SK-N-SH treated with all-trans-retinoic acid at 6 μM for 48 hours (cell line): ENCODE results near the gene RMDN2.
A peak's percentile ranks its signal among the peaks of the same experiment; 100 is the strongest.

ENCODE experiments used
- ATAC-seq: fragments of 200-7000 bp; cut with Tn5 transposase; 3 replicates; pipeline ENCODE4 v1.9.1; 2020; ENCODE audit warnings: mild to moderate bottlenecking, moderate library complexity
- ARNTL ChIP-seq: fragments of 450-650 bp; formaldehyde crosslinking; IDR thresholded peaks from 2 replicates; pipeline ENCODE4 v1.5.0; 2020; ENCODE audit warnings: low read depth, mild to moderate bottlenecking, moderate library complexity, borderline replicate concordance
- BACH2 ChIP-seq: fragments of 250-450 bp; sonication (Bioruptor Pico); IDR thresholded peaks from 2 replicates; pipeline ENCODE4 v1.9.0; 2021; ENCODE audit warnings: mild to moderate bottlenecking, borderline replicate concordance
- CREB5 ChIP-seq: fragments of 250-450 bp; sonication (Bioruptor Pico); IDR thresholded peaks from 2 replicates; pipeline ENCODE4 v1.5.1; 2020; ENCODE audit warnings: low read depth, mild to moderate bottlenecking, moderate library complexity
- CSDC2 ChIP-seq: fragments of 250-450 bp; sonication (Bioruptor Pico); IDR thresholded peaks from 2 replicates; pipeline ENCODE4 v1.5.0; 2020; ENCODE audit warnings: mild to moderate bottlenecking, moderate library complexity
- CSRNP3 ChIP-seq: fragments of 250-450 bp; sonication (Bioruptor Pico); IDR thresholded peaks from 2 replicates; pipeline ENCODE4 v1.5.1; 2021; ENCODE audit warnings: mild to moderate bottlenecking, moderate library complexity
- GLIS3 ChIP-seq: fragments of 250-450 bp; sonication (Bioruptor Pico); IDR thresholded peaks from 2 replicates; pipeline ENCODE4 v1.5.0; 2020; ENCODE audit warnings: mild to moderate bottlenecking, moderate library complexity
- ISL1 ChIP-seq: fragments of 250-450 bp; sonication (Bioruptor Pico); IDR thresholded peaks from 2 replicates; pipeline ENCODE4 v2.1.2; 2022; ENCODE audit warnings: mild to moderate bottlenecking, moderate library complexity
- OSR1 ChIP-seq: fragments of 250-450 bp; sonication (Bioruptor Pico); IDR thresholded peaks from 2 replicates; pipeline ENCODE4 v1.8.0; 2022; ENCODE audit warnings: moderate library complexity, mild to moderate bottlenecking, inconsistent platforms
- PATZ1 ChIP-seq: fragments of 250-450 bp; sonication (Bioruptor Pico); IDR thresholded peaks from 2 replicates; pipeline ENCODE4 v1.8.0; 2020; ENCODE audit warnings: mild to moderate bottlenecking, moderate library complexity, borderline replicate concordance
- POU6F1 ChIP-seq: fragments of 250-450 bp; sonication (Bioruptor Pico); IDR thresholded peaks from 2 replicates; pipeline ENCODE4 v1.8.0; 2021; ENCODE audit warnings: low read depth, mild to moderate bottlenecking, moderate library complexity, borderline replicate concordance
- PPARA ChIP-seq: fragments of 250-450 bp; sonication (Bioruptor Pico); IDR thresholded peaks from 2 replicates; pipeline ENCODE4 v1.5.0; 2020; ENCODE audit warnings: mild to moderate bottlenecking, borderline replicate concordance
- RARB ChIP-seq: fragments of 250-450 bp; sonication (Bioruptor Pico); IDR thresholded peaks from 2 replicates; pipeline ENCODE4 v1.8.0; 2021; ENCODE audit warnings: mild to moderate bottlenecking, moderate library complexity
- SNAI2 ChIP-seq: fragments of 250-450 bp; sonication (Bioruptor Pico); IDR thresholded peaks from 2 replicates; pipeline ENCODE4 v1.5.0; 2020; ENCODE audit warnings: mild to moderate bottlenecking, moderate library complexity
- TCF4 ChIP-seq: fragments of 250-450 bp; sonication (Bioruptor Pico); IDR thresholded peaks from 2 replicates; pipeline ENCODE4 v1.8.0; 2021; ENCODE audit warnings: mild to moderate bottlenecking, moderate library complexity, borderline replicate concordance
- TOX ChIP-seq: fragments of 250-450 bp; sonication (Bioruptor Pico); IDR thresholded peaks from 2 replicates; pipeline ENCODE4 v1.8.0; 2021; ENCODE audit warnings: mild to moderate bottlenecking, moderate library complexity, borderline replicate concordance
- ZC3H10 ChIP-seq: fragments of 250-450 bp; sonication (Bioruptor Pico); IDR thresholded peaks from 2 replicates; pipeline ENCODE4 v1.5.1; 2021; ENCODE audit warnings: mild to moderate bottlenecking, moderate library complexity
- ZFP3 ChIP-seq: fragments of 250-450 bp; sonication (Bioruptor Pico); IDR thresholded peaks from 2 replicates; pipeline ENCODE4 v1.5.0; 2020; ENCODE audit warnings: mild to moderate bottlenecking, moderate library complexity
- ZNF565 ChIP-seq: fragments of 450-650 bp; formaldehyde crosslinking; conservative IDR thresholded peaks from 2 replicates; pipeline ENCODE4 v1.5.0; 2020; ENCODE audit warnings: low read depth, mild to moderate bottlenecking, moderate library complexity
- ZNF70 ChIP-seq: fragments of 450-650 bp; formaldehyde crosslinking; IDR thresholded peaks from 2 replicates; pipeline ENCODE4 v1.5.0; 2020; ENCODE audit warnings: mild to moderate bottlenecking, moderate library complexity
- ZNF8 ChIP-seq: fragments of 450-650 bp; formaldehyde crosslinking; IDR thresholded peaks from 2 replicates; pipeline ENCODE4 v1.5.0; 2020; ENCODE audit warnings: mild to moderate bottlenecking, moderate library complexity

RMDN2 gene

GRCh38 chr2:37976411-37976810, 51.3 kb downstream of the RMDN2 start:
- no peak for ATAC-seq
- no peak for TF ChIP-seq CREB5 (CRISPR knock-in tag)
- no peak for TF ChIP-seq ARNTL
- no peak for TF ChIP-seq POU6F1 (CRISPR knock-in tag)
- TF ChIP-seq TOX (CRISPR knock-in tag) = no peak
- no peak for TF ChIP-seq ZNF565 (CRISPR knock-in tag)

- TF ChIP-seq POU6F1 (CRISPR knock-in tag) (no peak), ISL1 (0 out of 2 replicates have a peak, but pooled peaks have one; percentile 18), PATZ1 (CRISPR knock-in tag) (0 out of 2 replicates have a peak, but pooled peaks have one; percentile 44)
- TF ChIP-seq, all 23 proteins: peak for 2
- peak; percentile 69 for ATAC-seq
These were observed 57.1 kb downstream of the RMDN2 start for GRCh38 chr2:37982147-37982582.

- no peak for ATAC-seq
- TF ChIP-seq TOX (CRISPR knock-in tag) = no peak
- TF ChIP-seq CSRNP3 (CRISPR knock-in tag) = no peak
- TF ChIP-seq ARNTL = no peak
- no peak for TF ChIP-seq SNAI2 (CRISPR knock-in tag)
- TF ChIP-seq ZNF8 (CRISPR knock-in tag) = no peak
- no peak for TF ChIP-seq ZNF70
- TF ChIP-seq ISL1 = no peak
- TF ChIP-seq CSDC2 (CRISPR knock-in tag) = no peak
- no peak for TF ChIP-seq GLIS3
- no peak for TF ChIP-seq ZNF565 (CRISPR knock-in tag)
- TF ChIP-seq ZFP3 (CRISPR knock-in tag) = no peak
- TF ChIP-seq OSR1 = no peak
- no peak for TF ChIP-seq ZC3H10 (CRISPR knock-in tag)
- TF ChIP-seq TCF4 = no peak
- TF ChIP-seq, all 23 proteins: peak for 0
These were observed 57.8 kb downstream of the RMDN2 start for GRCh38 chr2:37982847-37983246.

GRCh38 chr2:37983719-37984118, 58.6 kb downstream of the RMDN2 start:
- no peak for ATAC-seq
- no peak for TF ChIP-seq RARB (CRISPR knock-in tag)

- TF ChIP-seq TCF4 = no peak
- no peak for TF ChIP-seq PPARA
- TF ChIP-seq RARB (CRISPR knock-in tag) = no peak
- TF ChIP-seq ZNF565 (CRISPR knock-in tag) = no peak
- TF ChIP-seq GLIS3 = no peak
- no peak for TF ChIP-seq BACH2 (CRISPR knock-in tag)
- no peak for TF ChIP-seq TOX (CRISPR knock-in tag)
- TF ChIP-seq ZFP3 (CRISPR knock-in tag) = no peak
- no peak for TF ChIP-seq ZNF8 (CRISPR knock-in tag)
- no peak for TF ChIP-seq CSDC2 (CRISPR knock-in tag)
- TF ChIP-seq CSRNP3 (CRISPR knock-in tag) = no peak
- no peak for TF ChIP-seq ZNF70
- no peak for TF ChIP-seq SNAI2 (CRISPR knock-in tag)
- no peak for ATAC-seq
These were observed 59.1 kb downstream of the RMDN2 start for GRCh38 chr2:37984176-37984575.
